Breast epithelium (tissue), 3 donors: ENCODE data around the gene NFE2L2.

Source experiments
- POLR2A ChIP-seq: fragments of 450-650 bp; IDR thresholded peaks from one replicate; pipeline ENCODE4 v1.6.1; 2016; ENCODE audit warnings: antibody characterized with exemption, mild to moderate bottlenecking, moderate library complexity
- TF ChIP-seq, protein P1 (sequence below), 3 donors: fragments of 450-650 bp; IDR thresholded peaks; one replicate each; pipeline ENCODE4 v1.5.1; 2016 to 2017; ENCODE audit warnings: antibody characterized with exemption in 3 of 3, mild to moderate bottlenecking in 3 of 3, moderate library complexity in 3 of 3

DNA sequence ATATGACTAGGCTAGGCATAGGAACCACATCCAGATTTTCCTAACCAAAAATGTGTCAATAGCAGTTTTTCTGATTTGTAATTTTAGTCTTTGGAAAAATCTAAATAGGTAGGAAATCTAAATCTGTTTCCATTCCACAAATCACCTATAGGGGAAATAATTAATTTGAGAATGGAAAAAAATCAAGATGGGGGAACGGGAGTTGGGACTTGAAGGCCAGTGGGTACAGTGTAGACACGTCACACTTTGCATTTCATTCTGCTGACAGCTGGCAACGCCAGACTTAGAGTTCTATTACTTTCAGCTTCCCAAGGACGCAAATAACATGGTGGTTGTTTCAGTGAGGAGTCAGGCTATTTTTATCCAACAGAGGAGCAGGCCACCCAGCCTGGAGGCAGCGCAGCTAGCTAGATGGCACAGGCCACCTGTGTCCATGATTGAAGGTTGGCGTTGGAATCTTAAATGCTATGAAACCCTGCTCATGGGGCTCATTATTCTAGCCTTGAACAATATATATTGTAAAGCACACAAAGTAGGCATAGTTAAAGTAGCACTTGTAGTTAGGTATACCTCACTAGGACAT is 28.6 kb downstream of the NFE2L2 start:
- TF ChIP-seq, protein P1, sequence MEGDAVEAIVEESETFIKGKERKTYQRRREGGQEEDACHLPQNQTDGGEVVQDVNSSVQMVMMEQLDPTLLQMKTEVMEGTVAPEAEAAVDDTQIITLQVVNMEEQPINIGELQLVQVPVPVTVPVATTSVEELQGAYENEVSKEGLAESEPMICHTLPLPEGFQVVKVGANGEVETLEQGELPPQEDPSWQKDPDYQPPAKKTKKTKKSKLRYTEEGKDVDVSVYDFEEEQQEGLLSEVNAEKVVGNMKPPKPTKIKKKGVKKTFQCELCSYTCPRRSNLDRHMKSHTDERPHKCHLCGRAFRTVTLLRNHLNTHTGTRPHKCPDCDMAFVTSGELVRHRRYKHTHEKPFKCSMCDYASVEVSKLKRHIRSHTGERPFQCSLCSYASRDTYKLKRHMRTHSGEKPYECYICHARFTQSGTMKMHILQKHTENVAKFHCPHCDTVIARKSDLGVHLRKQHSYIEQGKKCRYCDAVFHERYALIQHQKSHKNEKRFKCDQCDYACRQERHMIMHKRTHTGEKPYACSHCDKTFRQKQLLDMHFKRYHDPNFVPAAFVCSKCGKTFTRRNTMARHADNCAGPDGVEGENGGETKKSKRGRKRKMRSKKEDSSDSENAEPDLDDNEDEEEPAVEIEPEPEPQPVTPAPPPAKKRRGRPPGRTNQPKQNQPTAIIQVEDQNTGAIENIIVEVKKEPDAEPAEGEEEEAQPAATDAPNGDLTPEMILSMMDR (IDR thresholded peaks at IDR 0.05): peak in 1 of 3 donors; percentile 11
- no peak for TF ChIP-seq POLR2A
